Measurements from ENCODE around the gene LPP. TPM values are rescaled to one million over a fixed set of nuclear protein-coding genes. Genes with fewer than 3 reads are reported as not detected.

Gene LPP
- total RNA-seq, 1 experiment from 2014 or later = 20.4 TPM

DNA sequence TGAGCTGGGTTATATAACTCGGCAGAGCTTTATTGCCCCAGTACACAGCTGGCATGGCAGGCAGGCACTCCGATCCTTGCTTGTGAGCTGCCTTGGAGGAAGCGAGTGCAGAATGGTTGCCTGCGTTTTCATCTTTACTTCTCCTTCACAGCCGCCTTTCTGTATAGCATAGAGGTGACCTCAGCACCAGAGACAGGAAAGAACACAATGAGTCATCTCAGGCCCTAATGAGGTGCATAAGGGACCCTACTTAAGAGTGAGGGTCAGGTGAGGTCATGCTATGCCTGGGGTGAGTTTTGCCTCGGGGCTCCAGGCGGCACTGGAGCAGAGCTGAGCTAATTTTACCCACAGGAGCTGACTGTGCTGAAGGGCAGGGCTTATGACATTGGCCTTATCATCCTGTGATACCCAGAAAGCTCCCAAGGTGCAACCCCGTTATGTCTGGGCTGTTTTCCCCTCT, 43.5 kb downstream of the LPP start:
- Histone ChIP-seq H3K4me3 (ENCODE audit: low read length) (no peak overlapping the region), H3K27ac (ENCODE audit: low read length) (no peak overlapping the region), H4K20me1 (ENCODE audit: low read length) (peaks cover 5% of the 10 kb centered on the region; the same call in 1 of the 2 replicates), H3K36me3 (ENCODE audit: low read depth, low read length) (no peaks in the 10 kb centered on the region), H3K9me3 (ENCODE audit: low read length) (no peaks in the 10 kb centered on the region), H2AFZ (ENCODE audit: low read length) (no peak overlapping the region), H3K4me2 (ENCODE audit: low read length) (no peak overlapping the region), H3K79me2 (ENCODE audit: low read length) (peaks cover 26% of the 10 kb centered on the region), H3F3A (ENCODE audit: low read length, unreplicated experiment) (no peaks in the 10 kb centered on the region), H3K27me3 (ENCODE audit: low read length) (no peaks in the 10 kb centered on the region), H3K9ac (ENCODE audit: low read length) (no peak overlapping the region), H3K4me1 (ENCODE audit: insufficient read depth, low read length) (peaks cover 5% of the 10 kb centered on the region; the same call in 1 of the 2 replicates), H3K9me2 (replicated peaks; ENCODE audit: low read length) (no peaks in the 10 kb centered on the region)
- no TSS peak for BruUV-seq (replicated peaks)
- DNase-seq = no peak
- intact Hi-C loops (cut with micrococcal nuclease) = no loop called here
- no peak for ATAC-seq
- TF ChIP-seq EZH2phosphoT487 (IDR thresholded peaks at IDR 0.05; ENCODE audit: borderline replicate concordance, low read length) (no peak), EZH2 (IDR thresholded peaks at IDR 0.05; ENCODE audit: low read length, unreplicated experiment) (no peak)
- TF ChIP-seq, protein P1, sequence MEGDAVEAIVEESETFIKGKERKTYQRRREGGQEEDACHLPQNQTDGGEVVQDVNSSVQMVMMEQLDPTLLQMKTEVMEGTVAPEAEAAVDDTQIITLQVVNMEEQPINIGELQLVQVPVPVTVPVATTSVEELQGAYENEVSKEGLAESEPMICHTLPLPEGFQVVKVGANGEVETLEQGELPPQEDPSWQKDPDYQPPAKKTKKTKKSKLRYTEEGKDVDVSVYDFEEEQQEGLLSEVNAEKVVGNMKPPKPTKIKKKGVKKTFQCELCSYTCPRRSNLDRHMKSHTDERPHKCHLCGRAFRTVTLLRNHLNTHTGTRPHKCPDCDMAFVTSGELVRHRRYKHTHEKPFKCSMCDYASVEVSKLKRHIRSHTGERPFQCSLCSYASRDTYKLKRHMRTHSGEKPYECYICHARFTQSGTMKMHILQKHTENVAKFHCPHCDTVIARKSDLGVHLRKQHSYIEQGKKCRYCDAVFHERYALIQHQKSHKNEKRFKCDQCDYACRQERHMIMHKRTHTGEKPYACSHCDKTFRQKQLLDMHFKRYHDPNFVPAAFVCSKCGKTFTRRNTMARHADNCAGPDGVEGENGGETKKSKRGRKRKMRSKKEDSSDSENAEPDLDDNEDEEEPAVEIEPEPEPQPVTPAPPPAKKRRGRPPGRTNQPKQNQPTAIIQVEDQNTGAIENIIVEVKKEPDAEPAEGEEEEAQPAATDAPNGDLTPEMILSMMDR (conservative IDR thresholded peaks at IDR 0.05; ENCODE audit: low read depth, low read length) = no peak
- CTCF ChIA-PET = no interaction called here
- POLR2A ChIA-PET (ENCODE audit: unreplicated experiment) = no interaction called here

GRCh38 chr3:188198001-188198400, 44.0 kb downstream of the LPP start:
- Histone ChIP-seq H3K27ac (ENCODE audit: low read length) (no peak overlapping the region), H3K9me2 (replicated peaks; ENCODE audit: low read length) (no peaks in the 10 kb centered on the region), H2AFZ (ENCODE audit: low read length) (no peak overlapping the region), H3K4me3 (ENCODE audit: low read length) (no peak overlapping the region), H3K9me3 (ENCODE audit: low read length) (no peaks in the 10 kb centered on the region), H3K27me3 (ENCODE audit: low read length) (no peaks in the 10 kb centered on the region), H3K4me1 (ENCODE audit: insufficient read depth, low read length) (peaks cover 5% of the 10 kb centered on the region; the same call in 1 of the 2 replicates), H3K9ac (ENCODE audit: low read length) (no peak overlapping the region), H3K79me2 (ENCODE audit: low read length) (peaks cover 30% of the 10 kb centered on the region), H3K4me2 (ENCODE audit: low read length) (no peak overlapping the region), H3K36me3 (ENCODE audit: low read depth, low read length) (no peaks in the 10 kb centered on the region), H3F3A (ENCODE audit: low read length, unreplicated experiment) (no peaks in the 10 kb centered on the region), H4K20me1 (ENCODE audit: low read length) (peaks cover 8% of the 10 kb centered on the region; the same call in 1 of the 2 replicates)
- no TSS peak for BruUV-seq (replicated peaks)
- ATAC-seq (no peak), DNase-seq (no peak)
- ChIA-PET POLR2A (ENCODE audit: unreplicated experiment) (no interaction called here), CTCF (no interaction called here)
- intact Hi-C loops (cut with micrococcal nuclease) = no loop called here
- TF ChIP-seq, protein P1 (conservative IDR thresholded peaks at IDR 0.05; ENCODE audit: low read depth, low read length) = no peak
- TF ChIP-seq EZH2 (IDR thresholded peaks at IDR 0.05; ENCODE audit: low read length, unreplicated experiment) (no peak), EZH2phosphoT487 (IDR thresholded peaks at IDR 0.05; ENCODE audit: borderline replicate concordance, low read length) (no peak)

- H3K79me2 ChIP-seq (ENCODE audit: low read length) = peaks cover 32% of the 10 kb centered on the region
- TF ChIP-seq EZH2phosphoT487 (IDR thresholded peaks at IDR 0.05; ENCODE audit: borderline replicate concordance, low read length) (no peak), EZH2 (IDR thresholded peaks at IDR 0.05; ENCODE audit: low read length, unreplicated experiment) (no peak)
- TF ChIP-seq, protein P1 (conservative IDR thresholded peaks at IDR 0.05; ENCODE audit: low read depth, low read length) = no peak
Observed at GRCh38 chr3:188198760-188199327, 44.9 kb downstream of the LPP start.

More at GRCh38 chr3:188198760-188199327, 44.9 kb downstream of the LPP start:
- H4K20me1 ChIP-seq (ENCODE audit: low read length) = peaks cover 6% of the 10 kb centered on the region; the same call in 1 of the 2 replicates
- no peaks in the 10 kb centered on the region for H3K9me3 ChIP-seq (ENCODE audit: low read length)
- no peaks in the 10 kb centered on the region for H3K9me2 ChIP-seq (replicated peaks; ENCODE audit: low read length)
- DNase-seq = no peak
- H3K27ac ChIP-seq (ENCODE audit: low read length) = no peak overlapping the region
- ChIA-PET CTCF (no interaction called here), POLR2A (ENCODE audit: unreplicated experiment) (no interaction called here)
- no peaks in the 10 kb centered on the region for H3K36me3 ChIP-seq (ENCODE audit: low read depth, low read length)
- no TSS peak for BruUV-seq (replicated peaks)
- H3K4me2 ChIP-seq (ENCODE audit: low read length) = no peak overlapping the region
- H3K4me1 ChIP-seq (ENCODE audit: insufficient read depth, low read length) = peaks cover 5% of the 10 kb centered on the region; the same call in 1 of the 2 replicates
- no peaks in the 10 kb centered on the region for H3F3A ChIP-seq (ENCODE audit: low read length, unreplicated experiment)
- H3K4me3 ChIP-seq (ENCODE audit: low read length) = no peak overlapping the region
- no peak overlapping the region for H3K9ac ChIP-seq (ENCODE audit: low read length)
- no peak for ATAC-seq
- no peak overlapping the region for H2AFZ ChIP-seq (ENCODE audit: low read length)
- no peaks in the 10 kb centered on the region for H3K27me3 ChIP-seq (ENCODE audit: low read length)
- intact Hi-C loops (cut with micrococcal nuclease) = no loop called here

All from PC-3 (cell line).